ENCODE data around the gene DEXI.

Gene DEXI

GRCh38 chr16:10883004-10883403, 59.3 kb downstream of the DEXI start:
- DNase-seq = no peak

GRCh38 chr16:10881479-10882030, 60.7 kb downstream of the DEXI start:
- no peak for DNase-seq

GRCh38 chr16:10880594-10881452, 61.4 kb downstream of the DEXI start:
- DNase-seq = no peak

- DNase-seq = no peak
Observed at GRCh38 chr16:10879681-10880589, 62.3 kb downstream of the DEXI start.
